Transverse colon (tissue), 4 donors: ENCODE measurements around the gene MAOB. TPM values are rescaled to one million over a fixed set of nuclear protein-coding genes. Genes with fewer than 3 reads are reported as not detected.

Source experiments
- DNase-seq: peaks from one replicate; pipeline ENCODE4 v3.0.0-alpha.2; 2019
- H3K27ac ChIP-seq, 4 donors: fragments of 200-600 bp; sonication (generic); 2 replicates each; pipeline ENCODE4 v1.5.1; 2016 to 2018; ENCODE audit warnings: inconsistent platforms in 4 of 4
- H3K27me3 ChIP-seq: fragments of 200-600 bp; sonication (generic); 2 replicates; pipeline ENCODE4 v1.5.1; 2017; ENCODE audit warnings: inconsistent platforms
- H3K36me3 ChIP-seq, 4 donors: fragments of 200-600 bp; sonication (generic); 2 replicates each; pipeline ENCODE4 v1.5.1; 2017 to 2019; ENCODE audit warnings: inconsistent platforms in 4 of 4
- H3K4me1 ChIP-seq, 4 donors: fragments of 200-600 bp; sonication (generic); 2 replicates each; pipeline ENCODE4 v1.5.1; 2017 to 2020; ENCODE audit warnings: inconsistent platforms in 4 of 4
- H3K4me3 ChIP-seq, 4 donors: fragments of 200-600 bp; sonication (generic); 1 replicate in 1 of 4; 2 replicates in 3 of 4; pipeline versions ENCODE4 v1.5.1 to v1.6.1; 2017 to 2019; ENCODE audit warnings: inconsistent platforms in 4 of 4
- H3K9me3 ChIP-seq, 2 donors: fragments of 200-600 bp; sonication (generic); 2 replicates each; pipeline ENCODE4 v1.5.1; 2017 to 2019; ENCODE audit warnings: inconsistent platforms in 2 of 2
- EP300 ChIP-seq: sonication (generic); formaldehyde crosslinking; IDR thresholded peaks from one replicate; pipeline ENCODE4 v1.6.1; 2017; ENCODE audit warnings: antibody characterized with exemption, low read depth
- POLR2A ChIP-seq: fragments of 450-650 bp; IDR thresholded peaks from one replicate; pipeline ENCODE4 v1.6.1; 2016; ENCODE audit warnings: antibody characterized with exemption, mild to moderate bottlenecking, moderate library complexity
- POLR2AphosphoS5 ChIP-seq, 3 donors: sonication (generic); formaldehyde crosslinking; IDR thresholded peaks; one replicate each; pipeline ENCODE4 v1.6.1; 2016; ENCODE audit warnings: antibody characterized with exemption in 3 of 3
- WGBS, 2 donors: methylation state at CpG; one replicate each; pipeline ENCODE4 v1.1.5; 2018; ENCODE audit warnings: low coverage in 1 of 2; 5-methylcytosine and 5-hydroxymethylcytosine counted together
- in situ Hi-C, 4 donors: fragments of 200-750 bp; cut with MboI; loops; one replicate each; pipeline versions ENCODE4 v1.15.0 to v1.15.1; 2017; ENCODE audit warnings: low sequenced_read_pairs in 3 of 4, low pct_ligation_motif_present in 1 of 4, low pct_unique_long_range_greater_than_20kb in 1 of 4
- intact Hi-C: fragments of 100-400 bp; cut with DNase I; formaldehyde crosslinking; loops from one replicate; pipeline ENCODE4 v1.15.1; 2023; ENCODE audit warnings: low total_unique reads
- total RNA-seq, 4 donors: library from RNA; depleted of rRNA; stranded (reverse); fragments of >200 nt; gene quantifications; one replicate each; pipeline ENCODE4 v1.1.0, GENCODE V29; 2016
- TF ChIP-seq, protein P1 (sequence below), 5 experiments: fragments of 200-600 bp in 3 of 5; fragments of 450-650 bp in 2 of 5; sonication (generic) in 3 of 5; IDR thresholded peaks; 1 replicate in 2 of 5; 2 replicates in 3 of 5; pipeline ENCODE4 v1.5.1; 2016 to 2017; ENCODE audit warnings: antibody characterized with exemption in 5 of 5, inconsistent platforms in 3 of 5, mild to moderate bottlenecking in 2 of 5, moderate library complexity in 1 of 5

MAOB gene
- total RNA-seq, 4 donors from 2014 or later: 2.4 to 44.9 (median 11.2) TPM

- no peaks in the 10 kb centered on the region for H3K9me3 ChIP-seq
- H3K4me1 ChIP-seq: no peaks in the 10 kb centered on the region
- 20 to 69% methylated on average over 1 to 2 of the region's 2 CpGs for WGBS, 2 donors
- in situ Hi-C loops (no loop called here), intact Hi-C loops (no loop called here)
- no peak for TF ChIP-seq EP300
- TF ChIP-seq POLR2AphosphoS5 (IDR thresholded peaks at IDR 0.05): no peak
- TF ChIP-seq POLR2A: no peak
- TF ChIP-seq, protein P1, sequence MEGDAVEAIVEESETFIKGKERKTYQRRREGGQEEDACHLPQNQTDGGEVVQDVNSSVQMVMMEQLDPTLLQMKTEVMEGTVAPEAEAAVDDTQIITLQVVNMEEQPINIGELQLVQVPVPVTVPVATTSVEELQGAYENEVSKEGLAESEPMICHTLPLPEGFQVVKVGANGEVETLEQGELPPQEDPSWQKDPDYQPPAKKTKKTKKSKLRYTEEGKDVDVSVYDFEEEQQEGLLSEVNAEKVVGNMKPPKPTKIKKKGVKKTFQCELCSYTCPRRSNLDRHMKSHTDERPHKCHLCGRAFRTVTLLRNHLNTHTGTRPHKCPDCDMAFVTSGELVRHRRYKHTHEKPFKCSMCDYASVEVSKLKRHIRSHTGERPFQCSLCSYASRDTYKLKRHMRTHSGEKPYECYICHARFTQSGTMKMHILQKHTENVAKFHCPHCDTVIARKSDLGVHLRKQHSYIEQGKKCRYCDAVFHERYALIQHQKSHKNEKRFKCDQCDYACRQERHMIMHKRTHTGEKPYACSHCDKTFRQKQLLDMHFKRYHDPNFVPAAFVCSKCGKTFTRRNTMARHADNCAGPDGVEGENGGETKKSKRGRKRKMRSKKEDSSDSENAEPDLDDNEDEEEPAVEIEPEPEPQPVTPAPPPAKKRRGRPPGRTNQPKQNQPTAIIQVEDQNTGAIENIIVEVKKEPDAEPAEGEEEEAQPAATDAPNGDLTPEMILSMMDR (IDR thresholded peaks at IDR 0.05): no peak
- H3K4me3 ChIP-seq: no peak overlapping the region
- no peak for DNase-seq
- H3K27me3 ChIP-seq: no peaks in the 10 kb centered on the region
- no peak overlapping the region for H3K27ac ChIP-seq
- no peaks in the 10 kb centered on the region for H3K36me3 ChIP-seq
Observed at GRCh38 chrX:43850629-43851028, 31.6 kb downstream of the MAOB start.

DNA sequence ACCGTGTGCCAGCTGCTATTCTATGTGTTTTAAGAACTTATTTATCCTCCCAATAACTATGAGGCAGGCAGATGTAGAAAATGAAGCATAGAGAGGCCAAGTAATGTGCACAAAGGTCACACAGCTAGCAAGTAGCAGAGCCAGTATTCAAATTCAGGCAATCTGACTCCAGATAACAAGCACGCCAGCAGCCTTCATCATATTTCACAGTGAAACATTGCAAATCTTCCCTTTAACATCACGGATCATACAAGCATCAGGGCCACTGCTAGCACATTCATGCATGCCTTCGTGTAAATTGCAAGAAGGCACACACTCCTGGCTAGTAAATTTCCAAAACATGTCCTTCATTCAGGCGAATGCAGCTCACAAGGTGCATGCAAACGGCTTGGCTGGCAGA is 33.1 kb downstream of the MAOB start:
- no peaks in the 10 kb centered on the region for H3K27me3 ChIP-seq
- no peaks in the 10 kb centered on the region for H3K9me3 ChIP-seq
- H3K27ac ChIP-seq: no peak overlapping the region
- TF ChIP-seq EP300 (no peak), POLR2A (no peak), POLR2AphosphoS5 (IDR thresholded peaks at IDR 0.05) (no peak)
- TF ChIP-seq, protein P1 (IDR thresholded peaks at IDR 0.05): no peak
- no peak overlapping the region for H3K4me3 ChIP-seq
- no peaks in the 10 kb centered on the region for H3K36me3 ChIP-seq
- DNase-seq: no peak
- in situ Hi-C loops (loop anchor here in 1 of 4 donors (25.0 kb wide), 1 partner anchor 88 kb away; no protein-coding TSS in a partner anchor), intact Hi-C loops (no loop called here)
- 67% methylated on average over 6 of the region's 6 CpGs; no CpG with 5 or more reads in 1 of the 2 donors for WGBS, 2 donors
- H3K4me1 ChIP-seq: no peaks in the 10 kb centered on the region

GRCh38 chrX:43847352-43847751 is 34.9 kb downstream of the MAOB start:
- Histone ChIP-seq H3K9me3 (no peaks in the 10 kb centered on the region), H3K27me3 (no peaks in the 10 kb centered on the region), H3K4me1 (no peaks in the 10 kb centered on the region), H3K4me3 (no peak overlapping the region), H3K36me3 (no peaks in the 10 kb centered on the region), H3K27ac (no peak overlapping the region)
- intact Hi-C loops: no loop called here
- 92 to 100% methylated on average over 1 to 2 of the region's 2 CpGs for WGBS, 2 donors
- TF ChIP-seq EP300: no peak
- TF ChIP-seq, protein P1 (IDR thresholded peaks at IDR 0.05): no peak
- no peak for TF ChIP-seq POLR2A
- no peak for TF ChIP-seq POLR2AphosphoS5 (IDR thresholded peaks at IDR 0.05)
- in situ Hi-C loops: loop anchor here in 1 of 4 donors (25.0 kb wide), 1 partner anchor 90 kb away; no protein-coding TSS in a partner anchor
- DNase-seq: no peak

- no peaks in the 10 kb centered on the region for H3K4me1 ChIP-seq
- H3K27ac ChIP-seq: no peak overlapping the region
- H3K4me3 ChIP-seq: no peak overlapping the region
- H3K27me3 ChIP-seq: no peaks in the 10 kb centered on the region
- H3K9me3 ChIP-seq: no peaks in the 10 kb centered on the region
- H3K36me3 ChIP-seq: no peaks in the 10 kb centered on the region
- intact Hi-C loops: no loop called here
- TF ChIP-seq POLR2AphosphoS5 (IDR thresholded peaks at IDR 0.05) (no peak), EP300 (no peak), POLR2A (no peak)
- TF ChIP-seq, protein P1 (IDR thresholded peaks at IDR 0.05): no peak
- in situ Hi-C loops: loop anchor here in 1 of 4 donors (25.0 kb wide), 1 partner anchor 91 kb away; no protein-coding TSS in a partner anchor
- DNase-seq: no peak
Observed at GRCh38 chrX:43846558-43846957, 35.7 kb downstream of the MAOB start.
